Stimulated activated CD4-positive, alpha-beta T cell treated with anti-CD3 and anti-CD28 coated beads, Interleukin-1b, Interleukin-23, amount 100 ng/mL, for 1 hour (primary cell): ENCODE measurements around the gene TCEANC.

ENCODE experiments used
- DNase-seq, 2 donors: peaks; one replicate each; pipeline ENCODE4 v3.0.0-alpha.2; 2020; ENCODE audit warnings: low read depth in 2 of 2

The TCEANC gene

GRCh38 chrX:13691841-13692371 is 39.0 kb downstream of the TCEANC start:
- no peak for DNase-seq

GRCh38 chrX:13692771-13693231 is 39.9 kb downstream of the TCEANC start:
- no peak for DNase-seq

- no peak for DNase-seq
Observed at GRCh38 chrX:13693341-13693961, 40.5 kb downstream of the TCEANC start.

GRCh38 chrX:13694359-13694758 is 41.4 kb downstream of the TCEANC start:
- no peak for DNase-seq

- no peak for DNase-seq
Observed at GRCh38 chrX:13694983-13695382, 42.0 kb downstream of the TCEANC start.

GRCh38 chrX:13695601-13696115 is 42.7 kb downstream of the TCEANC start:
- DNase-seq = no peak

GRCh38 chrX:13697455-13697854 is 44.5 kb downstream of the TCEANC start:
- no peak for DNase-seq

GRCh38 chrX:13697976-13698375 is 45.0 kb downstream of the TCEANC start:
- no peak for DNase-seq

GRCh38 chrX:13698432-13698831 is 45.5 kb downstream of the TCEANC start:
- DNase-seq = no peak

GRCh38 chrX:13699183-13699826 is 46.4 kb downstream of the TCEANC start:
- no peak for DNase-seq

- DNase-seq = no peak
Observed at GRCh38 chrX:13700380-13700779, 47.4 kb downstream of the TCEANC start.

- DNase-seq = no peak
Observed at GRCh38 chrX:13702111-13702789, 49.3 kb downstream of the TCEANC start.

- no peak for DNase-seq
Observed at GRCh38 chrX:13703135-13703534, 50.2 kb downstream of the TCEANC start.

- no peak for DNase-seq
Observed at GRCh38 chrX:13703589-13703988, 50.6 kb downstream of the TCEANC start.

- DNase-seq = no peak
Observed at GRCh38 chrX:13711141-13711540, 58.2 kb downstream of the TCEANC start.
